ENCODE measurements around the gene MTREX. TPM values are rescaled to one million over a fixed set of nuclear protein-coding genes. Genes with fewer than 3 reads are reported as not detected.

Gene MTREX
- total and polyA plus RNA-seq, 2 donors (not counting 1 experiment from before 2014, with no cell fraction given), result 7.9 to 94.0 TPM

DNA sequence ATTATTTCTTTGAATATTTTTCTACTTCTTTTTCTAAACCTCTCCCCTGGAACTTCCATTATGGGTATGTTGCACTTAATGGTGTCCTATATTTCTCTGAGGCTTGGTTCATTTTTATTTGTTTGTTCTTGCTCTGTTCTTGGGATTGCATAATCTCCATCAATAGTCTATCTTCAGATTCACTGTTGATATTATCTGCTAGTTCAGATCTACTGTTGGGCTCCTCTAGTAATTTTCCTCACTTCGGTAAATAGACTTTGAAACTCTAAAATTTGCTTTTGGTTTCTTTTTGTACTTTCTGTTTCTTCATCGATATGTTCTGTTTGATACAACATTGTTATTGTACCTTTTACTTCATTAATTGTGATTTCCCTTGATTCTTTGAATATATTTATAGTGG is 76.3 kb downstream of the MTREX start:
- no peak overlapping the region for H2AFZ ChIP-seq (ENCODE audit: insufficient read depth, low read depth, low read length, poor library complexity, severe bottlenecking)
- no peak for DNase-seq
- POLR2A ChIA-PET, result no interaction called here
- peaks cover 0 to 66% of the 10 kb centered on the region in 2 experiments for H3K36me3 ChIP-seq (replicated peaks in 1 of 2; ENCODE audit: control extremely low read depth in 1 of 2, control insufficient read depth in 1 of 2, extremely low read depth in 1 of 2, insufficient read depth in 2 of 2, low read length in 1 of 2)
- H3K27ac Mint-ChIP-seq, result no peak overlapping the region
- TF ChIP-seq EZH2 (IDR thresholded peaks at IDR 0.05; ENCODE audit: borderline replicate concordance, insufficient read depth, low read depth, low read length, poor library complexity, severe bottlenecking) (no peak), CTCF (IDR thresholded peaks at IDR 0.05) (no peak)
- intact Hi-C loops (cut with micrococcal nuclease), result no loop called here
- no peak for ATAC-seq (ENCODE audit: low read depth)
- no peak overlapping the region for H3K4me3 Mint-ChIP-seq
- no peaks in the 10 kb centered on the region for H3K4me1 ChIP-seq (ENCODE audit: control insufficient read depth in 2 of 2, insufficient read depth in 2 of 2, low read length in 2 of 2)
- peaks cover 8% of the 10 kb centered on the region for H3K9me3 Mint-ChIP-seq (ENCODE audit: insufficient read depth)
- H3K27ac ChIP-seq (ENCODE audit: low read length in 2 of 2), result no peak overlapping the region
- H3K4me1 Mint-ChIP-seq, result no peaks in the 10 kb centered on the region
- H3K4me3 ChIP-seq (ENCODE audit: control extremely low read depth in 1 of 5, extremely low read depth in 1 of 5, insufficient read depth in 1 of 5, low read depth in 2 of 5, low read length in 4 of 5), result no peak overlapping the region
- no peaks in the 10 kb centered on the region for H3K27me3 ChIP-seq (replicated peaks in 1 of 4; ENCODE audit: control extremely low read depth in 1 of 4, control insufficient read depth in 3 of 4, insufficient read depth in 4 of 4, low read length in 3 of 4)
- CTCF ChIA-PET, result no interaction called here
- no peaks in the 10 kb centered on the region for H3K27me3 Mint-ChIP-seq
- H3K4me2 ChIP-seq (replicated peaks; ENCODE audit: low read depth, low read length, poor library complexity, severe bottlenecking), result no peak overlapping the region
- no CpG with 5 or more reads among the region's 2 CpGs for WGBS (ENCODE audit: insufficient coverage)
- H4K20me1 ChIP-seq (ENCODE audit: control insufficient read depth, insufficient read depth, low read length, poor library complexity, severe bottlenecking), result peaks cover 10% of the 10 kb centered on the region
- H3K9me3 ChIP-seq (ENCODE audit: control extremely low read depth in 1 of 3, control insufficient read depth in 2 of 3, insufficient read depth in 1 of 3, low read length in 2 of 3), result peaks cover 0 to 14% (median 10%) of the 10 kb centered on the region in 3 donors
- no peak overlapping the region for H3K9ac ChIP-seq (ENCODE audit: low read length)
- peaks cover 3% of the 10 kb centered on the region for H3K79me2 ChIP-seq (ENCODE audit: control insufficient read depth, insufficient read depth, low read length)

GRCh38 chr5:55385227-55385626 is 77.4 kb downstream of the MTREX start:
- ChIA-PET POLR2A (no interaction called here), CTCF (no interaction called here)
- ATAC-seq (ENCODE audit: low read depth) (no peak), DNase-seq (no peak)
- peaks cover 0 to 14% (median 10%) of the 10 kb centered on the region in 3 donors for H3K9me3 ChIP-seq (ENCODE audit: control extremely low read depth in 1 of 3, control insufficient read depth in 2 of 3, insufficient read depth in 1 of 3, low read length in 2 of 3)
- H3K4me1 ChIP-seq (ENCODE audit: control insufficient read depth in 2 of 2, insufficient read depth in 2 of 2, low read length in 2 of 2), result no peaks in the 10 kb centered on the region
- no peak overlapping the region for H3K4me2 ChIP-seq (replicated peaks; ENCODE audit: low read depth, low read length, poor library complexity, severe bottlenecking)
- no peak overlapping the region for H3K9ac ChIP-seq (ENCODE audit: low read length)
- TF ChIP-seq CTCF (IDR thresholded peaks at IDR 0.05) (no peak), EZH2 (IDR thresholded peaks at IDR 0.05; ENCODE audit: borderline replicate concordance, insufficient read depth, low read depth, low read length, poor library complexity, severe bottlenecking) (no peak)
- Mint-ChIP-seq H3K27ac (no peak overlapping the region), H3K9me3 (ENCODE audit: insufficient read depth) (peaks cover 8% of the 10 kb centered on the region), H3K4me3 (no peak overlapping the region), H3K27me3 (no peaks in the 10 kb centered on the region), H3K4me1 (no peaks in the 10 kb centered on the region)
- no peaks in the 10 kb centered on the region for H3K27me3 ChIP-seq (replicated peaks in 1 of 4; ENCODE audit: control extremely low read depth in 1 of 4, control insufficient read depth in 3 of 4, insufficient read depth in 4 of 4, low read length in 3 of 4)
- no peak overlapping the region for H3K27ac ChIP-seq (ENCODE audit: low read length in 2 of 2)
- peaks cover 10% of the 10 kb centered on the region for H4K20me1 ChIP-seq (ENCODE audit: control insufficient read depth, insufficient read depth, low read length, poor library complexity, severe bottlenecking)
- no peak overlapping the region for H2AFZ ChIP-seq (ENCODE audit: insufficient read depth, low read depth, low read length, poor library complexity, severe bottlenecking)
- no peak overlapping the region for H3K4me3 ChIP-seq (ENCODE audit: control extremely low read depth in 1 of 5, extremely low read depth in 1 of 5, insufficient read depth in 1 of 5, low read depth in 2 of 5, low read length in 4 of 5)
- no CpG with 5 or more reads among the region's 1 CpG for WGBS (ENCODE audit: insufficient coverage)
- H3K79me2 ChIP-seq (ENCODE audit: control insufficient read depth, insufficient read depth, low read length), result peaks cover 3% of the 10 kb centered on the region
- intact Hi-C loops (cut with micrococcal nuclease), result no loop called here
- peaks cover 0 to 65% of the 10 kb centered on the region in 2 experiments for H3K36me3 ChIP-seq (replicated peaks in 1 of 2; ENCODE audit: control extremely low read depth in 1 of 2, control insufficient read depth in 1 of 2, extremely low read depth in 1 of 2, insufficient read depth in 2 of 2, low read length in 1 of 2)

All from B cell (primary cell).